Measurements from ENCODE around the gene ZDHHC7. TPM values are rescaled to one million over a fixed set of nuclear protein-coding genes. Genes with fewer than 3 reads are reported as not detected.

Gene ZDHHC7
- total RNA-seq, 2 experiments from 2014 or later, result 31.2 to 33.0 TPM

Other genes with a start within 250 kb of the ZDHHC7 start
- under 1 TPM in 1 of 2 experiments, not detected in 1; 0.04 TPM for gene CRISPLD2, start 191.6 kb downstream of the ZDHHC7 start, total RNA-seq
- gene KIAA0513, start 16.3 kb upstream of the ZDHHC7 start, total RNA-seq, result 1 to 10 TPM; 7.1 TPM
- not detected for gene CIBAR2, start 100.9 kb upstream of the ZDHHC7 start, total RNA-seq

All from activated CD8-positive, alpha-beta memory T cell treated with anti-CD3 and anti-CD28 coated beads for 36 hours (primary cell).